HG02943 (cell line): Measurements from ENCODE around the gene MGLL.

Experiments used
- ATAC-seq: cut with Tn5 transposase; IDR thresholded peaks from one replicate; pipeline ENCODE4 v1.9.1; 2021; ENCODE audit warnings: mild to moderate bottlenecking, low read depth, moderate library complexity; ENCODE audit not compliant: unreplicated experiment

Gene MGLL

DNA sequence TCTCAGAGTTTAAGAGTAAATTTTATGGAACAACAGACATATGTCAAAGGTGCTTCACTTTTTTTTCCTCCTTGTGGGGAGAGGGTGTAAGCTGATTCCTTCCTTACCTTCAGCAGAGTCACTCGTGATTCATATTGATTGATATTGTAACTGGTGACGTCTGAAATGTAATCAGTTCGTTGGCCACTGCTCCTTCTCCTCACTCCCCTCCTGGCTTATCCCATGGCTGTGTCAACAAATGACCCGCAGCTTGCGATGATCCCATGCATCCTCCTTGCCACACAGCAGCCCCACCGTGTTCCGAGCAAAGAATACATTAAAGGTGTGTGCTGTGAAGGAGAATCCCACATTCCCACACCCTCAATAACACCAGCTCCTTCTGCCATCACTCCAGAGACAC is 7.3 kb downstream of the MGLL start:
- no peak for ATAC-seq

DNA sequence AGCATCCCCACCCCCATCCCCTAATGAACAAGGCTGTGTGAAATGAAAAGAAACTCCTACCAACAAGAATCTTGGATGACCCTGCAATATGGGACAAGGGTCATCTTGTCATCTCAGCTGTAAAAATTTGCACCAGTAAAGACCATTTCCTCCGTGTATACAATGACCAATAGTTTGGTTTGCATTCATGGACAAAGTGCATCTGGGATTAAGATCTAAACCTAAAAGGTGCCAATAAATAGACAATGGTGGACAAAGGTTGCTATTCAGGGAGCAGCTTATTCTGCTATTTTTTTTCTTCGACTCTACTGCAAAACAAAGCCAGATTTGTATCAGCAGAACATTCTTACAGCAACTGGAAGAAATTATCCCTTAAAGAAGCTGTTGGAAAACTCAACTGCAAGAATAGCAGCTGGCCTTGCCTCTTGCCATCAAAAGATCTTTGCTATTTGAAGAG is 8.0 kb downstream of the MGLL start:
- no peak for ATAC-seq

DNA sequence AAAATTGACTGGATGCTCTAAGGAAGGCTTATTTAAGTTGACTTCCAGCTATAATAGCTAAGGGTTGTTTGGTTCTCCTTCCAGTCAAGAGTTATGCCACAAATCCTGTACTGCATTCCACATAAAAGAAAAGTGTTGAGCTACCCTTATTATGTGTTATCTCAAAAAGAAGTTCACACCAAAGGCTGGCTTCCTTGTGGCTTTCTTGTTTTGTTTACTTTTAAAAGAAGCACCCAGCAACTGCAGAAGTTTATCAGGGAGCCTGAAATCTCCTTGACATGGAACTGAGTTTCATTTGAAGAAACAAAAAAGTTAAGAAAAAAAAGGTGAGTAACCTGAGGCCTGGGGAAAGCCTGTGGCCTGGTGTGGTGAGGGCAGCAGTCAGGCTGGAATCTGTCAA is 10.2 kb downstream of the MGLL start:
- no peak for ATAC-seq

DNA sequence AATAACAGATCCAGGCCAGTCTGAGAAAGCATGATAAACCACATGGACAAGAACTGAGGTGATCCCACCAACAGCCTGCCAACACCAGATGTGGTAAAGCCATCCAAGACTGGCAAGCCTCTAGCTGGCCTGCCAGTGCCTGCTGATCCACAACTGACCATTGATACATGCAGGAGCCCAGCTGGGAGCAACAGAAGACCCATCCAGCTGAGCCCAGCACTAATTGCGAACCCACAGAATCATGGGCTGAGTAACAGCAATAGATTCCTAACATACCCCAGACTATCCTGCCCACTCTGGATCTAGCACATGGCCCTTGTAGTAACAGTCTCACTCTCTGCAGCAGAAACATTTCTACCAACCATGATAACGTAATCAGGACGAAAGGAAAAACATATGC is 10.6 kb downstream of the MGLL start:
- ATAC-seq, result no peak

GRCh38 chr3:127809611-127810010 is 12.7 kb downstream of the MGLL start:
- no peak for ATAC-seq

DNA sequence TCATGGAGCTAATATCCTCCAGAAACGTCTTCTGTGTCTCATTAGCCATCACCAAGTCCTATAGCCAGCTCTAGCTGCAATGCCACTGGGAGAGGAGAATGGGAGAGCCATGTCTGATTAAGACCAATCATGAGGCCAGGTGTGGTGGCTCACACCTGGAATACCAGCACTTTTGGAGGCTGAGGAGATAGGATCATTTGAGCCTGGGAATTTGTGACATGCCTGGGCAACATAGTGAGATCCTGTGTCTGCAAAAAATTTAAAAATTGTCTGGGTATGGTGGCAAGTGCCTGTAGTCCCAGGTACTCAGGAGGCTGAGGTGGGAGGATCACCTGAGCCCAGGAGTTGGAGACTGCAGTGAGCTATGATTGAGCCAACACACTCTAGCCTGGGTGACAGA is 13.1 kb downstream of the MGLL start:
- ATAC-seq, result no peak

DNA sequence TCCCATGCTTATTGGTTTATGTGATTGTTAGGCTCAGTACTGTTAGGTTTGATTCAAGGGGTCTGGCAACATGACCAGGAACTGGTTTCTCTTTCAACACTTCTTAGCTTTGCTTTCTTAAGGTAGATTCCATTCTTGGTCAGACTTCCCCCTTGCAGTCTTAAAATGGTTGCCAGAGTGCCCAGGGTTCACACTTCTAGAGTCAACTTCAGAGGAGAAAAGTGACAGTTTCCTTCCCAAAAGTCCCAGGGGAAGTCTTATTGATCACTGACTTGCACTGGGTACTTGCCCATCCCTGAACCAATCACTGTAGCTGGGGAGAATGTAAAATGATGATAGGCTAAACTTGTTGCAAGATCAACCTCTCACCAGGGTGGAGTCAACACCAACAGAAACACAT is 14.1 kb downstream of the MGLL start:
- ATAC-seq, result no peak

GRCh38 chr3:127805026-127805753 is 17.1 kb downstream of the MGLL start:
- no peak for ATAC-seq

- ATAC-seq, result no peak
Observed at GRCh38 chr3:127804141-127804540, 18.2 kb downstream of the MGLL start.

- no peak for ATAC-seq
Observed at GRCh38 chr3:127803619-127804018, 18.7 kb downstream of the MGLL start.

GRCh38 chr3:127802606-127803005 is 19.7 kb downstream of the MGLL start:
- ATAC-seq, result no peak

GRCh38 chr3:127801731-127802313 is 20.5 kb downstream of the MGLL start:
- ATAC-seq, result no peak

GRCh38 chr3:127800508-127800907 is 21.8 kb downstream of the MGLL start:
- ATAC-seq, result no peak

DNA sequence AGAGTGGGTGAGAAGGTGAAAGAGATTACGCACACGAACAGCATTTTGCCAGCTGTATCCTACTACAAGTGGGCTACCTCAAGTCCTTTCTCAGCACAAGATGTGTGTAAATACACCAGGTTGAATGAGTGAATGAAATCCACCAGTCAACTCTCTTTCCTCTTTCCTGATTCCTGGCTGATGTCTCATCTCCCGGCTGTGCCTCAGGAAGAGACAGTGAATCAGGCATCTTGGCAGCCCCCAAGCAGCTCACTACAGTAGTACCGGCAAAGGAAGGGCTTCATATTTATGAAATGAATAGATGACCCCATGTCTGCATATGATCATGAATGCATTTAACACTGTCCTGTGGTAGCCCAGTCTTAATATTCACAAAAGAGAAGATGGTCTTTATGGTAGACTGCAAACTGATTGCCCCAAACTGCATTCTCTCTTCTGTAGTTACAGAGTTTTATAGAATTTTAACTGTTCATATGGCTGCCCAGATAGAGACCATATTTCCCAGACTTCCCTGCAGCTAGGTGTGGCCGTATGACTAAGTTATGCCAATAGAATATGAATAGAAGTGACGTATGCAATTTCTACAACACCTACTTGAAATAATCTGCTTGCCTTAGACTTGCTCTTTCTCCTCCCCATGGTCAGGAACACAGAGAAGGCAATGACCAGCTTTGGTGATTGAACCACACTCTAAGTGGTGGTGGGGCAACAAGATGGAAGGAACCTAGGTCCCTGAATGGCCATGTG is 22.7 kb downstream of the MGLL start:
- no peak for ATAC-seq

DNA sequence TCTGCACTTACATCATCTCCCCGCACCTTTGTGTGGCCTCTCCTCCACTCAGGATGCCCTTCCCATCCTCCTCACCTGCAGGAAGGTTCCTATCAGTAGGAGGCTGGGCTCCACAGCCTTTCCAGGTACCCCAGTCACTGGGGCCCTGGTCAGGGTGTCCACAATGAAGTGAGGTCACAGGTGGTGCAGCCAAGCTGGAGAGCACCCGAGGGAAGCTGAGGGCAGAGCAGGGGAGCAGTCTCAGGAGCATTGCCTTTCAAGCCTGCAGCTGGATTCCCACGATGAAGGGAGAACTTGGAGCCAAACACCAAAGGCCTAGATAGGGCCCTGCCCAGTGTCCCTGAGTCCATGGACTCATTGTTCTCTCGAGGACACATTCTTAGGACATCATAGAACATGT is 23.6 kb downstream of the MGLL start:
- no peak for ATAC-seq

GRCh38 chr3:127796831-127797150 is 25.5 kb downstream of the MGLL start:
- ATAC-seq, result no peak

DNA sequence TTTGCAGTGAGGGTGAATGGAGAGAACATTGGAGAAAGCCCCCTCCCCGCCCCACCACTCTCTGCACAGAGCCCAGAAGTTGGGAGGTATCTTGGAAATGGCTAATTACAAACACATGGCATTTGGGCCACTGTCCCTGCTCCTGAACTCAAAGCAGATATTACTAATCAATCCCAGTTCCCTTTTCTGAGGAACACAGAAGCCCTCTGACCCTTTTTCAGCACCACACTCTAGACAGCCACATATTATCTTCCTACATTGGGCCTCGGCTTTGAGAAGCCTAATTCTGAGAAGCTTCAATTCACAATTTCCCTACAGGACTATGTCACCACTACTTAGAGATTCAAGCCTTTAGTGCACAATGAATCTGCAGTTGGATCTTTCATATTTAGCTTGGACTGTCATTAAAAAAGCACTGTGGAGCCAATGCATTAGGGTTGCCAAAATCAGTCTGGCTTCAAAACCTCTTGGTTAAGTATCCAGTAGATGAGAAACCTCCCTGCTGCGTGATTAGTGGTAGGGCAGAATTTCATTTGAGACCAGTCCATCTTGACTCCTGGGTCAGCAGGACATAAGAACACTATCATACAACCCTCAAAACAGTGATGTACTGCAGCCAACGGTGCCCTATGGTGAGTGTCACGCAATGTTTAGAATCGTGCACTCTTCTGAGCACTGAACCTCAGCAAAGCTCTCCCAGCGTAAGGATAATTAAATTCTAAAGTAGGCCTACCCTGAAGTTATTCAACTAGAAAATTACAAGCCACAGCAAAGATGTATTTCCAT is 26.1 kb downstream of the MGLL start:
- no peak for ATAC-seq

GRCh38 chr3:127794972-127795371 is 27.3 kb downstream of the MGLL start:
- no peak for ATAC-seq

GRCh38 chr3:127794402-127794801 is 27.9 kb downstream of the MGLL start:
- no peak for ATAC-seq

DNA sequence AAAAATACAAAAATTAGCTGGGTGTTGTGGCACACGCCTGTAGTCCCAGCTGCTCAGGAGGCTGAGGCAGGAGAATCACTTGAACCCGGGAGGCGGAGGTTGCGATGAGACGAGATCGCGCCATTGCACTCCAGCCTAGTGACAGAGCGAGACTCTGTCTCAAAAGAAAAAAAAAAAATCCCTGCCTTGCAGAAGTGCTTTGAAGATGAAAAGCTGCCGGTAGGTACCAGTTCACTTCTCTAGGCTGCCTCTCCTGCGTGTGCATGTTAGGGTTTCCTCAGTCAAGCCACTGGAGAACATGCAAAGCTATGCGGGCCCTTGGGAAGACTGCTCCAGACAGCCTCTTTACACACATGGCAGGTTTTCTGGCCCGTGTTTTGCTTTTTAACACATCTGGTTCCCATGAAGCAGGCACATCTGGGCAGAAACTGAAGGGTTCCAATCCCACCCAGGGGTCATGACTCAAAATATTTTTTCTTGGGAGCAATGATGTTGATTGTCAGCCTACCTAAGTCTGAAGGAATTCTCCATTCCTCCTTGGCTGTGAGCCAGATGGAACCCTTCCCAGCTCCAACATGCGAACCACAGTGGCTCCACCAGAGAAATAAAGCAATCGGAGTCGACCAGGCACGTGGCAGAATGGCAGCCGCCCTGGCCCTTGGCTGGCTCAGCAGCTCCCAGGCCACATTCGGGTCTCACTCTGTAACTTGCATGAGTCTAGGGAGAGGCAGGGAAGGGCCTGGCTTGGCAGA is 29.6 kb downstream of the MGLL start:
- no peak for ATAC-seq
